ENCODE results near the gene EML6.
"Not testable (repeated sequence)": the region's sequence is repeated elsewhere in the genome, so short reads cannot be mapped to it uniquely, and the experiment has no call there.

The EML6 gene

DNA sequence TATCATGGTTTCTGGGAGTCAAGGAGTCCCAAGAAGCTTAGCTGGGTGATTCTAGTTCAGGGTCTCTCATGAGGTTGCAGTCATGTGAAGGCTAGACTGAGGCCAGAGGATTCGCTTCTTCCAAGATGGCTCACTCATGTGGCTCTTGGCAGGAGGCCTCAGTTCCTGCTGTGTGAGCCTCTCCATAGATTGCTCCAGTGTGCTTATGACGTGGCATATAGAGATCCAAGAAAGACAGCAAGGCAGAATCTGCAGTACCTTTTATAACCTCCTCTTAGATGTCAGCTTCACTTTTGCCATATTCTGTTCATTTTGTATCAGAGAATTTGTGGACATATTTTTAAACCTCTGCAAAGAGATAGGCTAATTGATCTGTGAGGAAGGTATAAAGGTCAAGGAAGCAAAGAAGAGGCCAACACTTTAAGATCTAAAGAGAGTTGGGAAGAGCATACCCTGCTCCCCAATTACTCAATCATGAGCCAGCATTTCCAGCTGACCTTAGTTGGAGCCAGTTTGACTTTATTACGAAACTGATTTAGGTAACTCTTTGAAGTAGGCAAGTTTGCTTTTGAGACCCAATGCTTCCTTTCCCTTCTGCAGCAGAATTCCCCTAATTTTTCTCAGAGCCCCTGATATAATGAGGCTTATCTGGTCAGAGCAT, 134.7 kb downstream of the EML6 start:
- DNase-seq = no peak

GRCh38 chr2:54859416-54859815, 136.0 kb downstream of the EML6 start:
- DNase-seq = no peak

DNA sequence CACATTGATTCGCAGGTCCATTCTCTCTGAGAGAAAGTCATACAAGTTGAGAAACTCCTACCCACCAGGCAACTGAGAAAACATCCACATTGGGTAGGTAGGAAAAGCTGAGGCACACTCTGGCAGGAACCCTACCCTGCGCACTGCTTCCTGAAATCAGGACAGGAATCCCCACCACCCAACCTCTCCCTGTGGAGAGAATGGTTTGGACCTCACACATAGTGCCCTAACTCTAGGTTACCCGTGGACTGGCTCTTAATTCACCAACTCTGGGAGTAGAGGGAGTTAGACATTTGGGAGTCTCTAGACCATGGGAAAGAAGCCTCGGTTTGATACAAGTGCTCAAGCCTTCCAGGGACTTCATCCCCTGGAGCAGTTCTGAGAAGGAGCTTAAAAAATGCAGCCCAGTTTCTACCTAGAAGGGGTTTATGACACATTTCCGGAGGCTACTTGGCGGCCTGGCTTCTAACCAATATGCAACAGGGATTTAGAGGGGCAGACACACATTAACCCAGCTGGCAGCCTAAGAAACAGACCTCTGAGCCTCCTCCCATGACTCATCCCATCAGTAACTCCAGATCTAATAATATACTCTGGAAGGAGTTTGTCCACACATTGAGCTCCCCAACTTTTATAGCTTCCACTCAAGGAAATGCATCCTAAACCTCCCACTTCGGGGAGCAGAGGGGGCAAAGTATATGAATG, 136.7 kb downstream of the EML6 start:
- no peak for DNase-seq

- no peak for DNase-seq
Observed at GRCh38 chr2:54862229-54862628, 138.8 kb downstream of the EML6 start.

DNA sequence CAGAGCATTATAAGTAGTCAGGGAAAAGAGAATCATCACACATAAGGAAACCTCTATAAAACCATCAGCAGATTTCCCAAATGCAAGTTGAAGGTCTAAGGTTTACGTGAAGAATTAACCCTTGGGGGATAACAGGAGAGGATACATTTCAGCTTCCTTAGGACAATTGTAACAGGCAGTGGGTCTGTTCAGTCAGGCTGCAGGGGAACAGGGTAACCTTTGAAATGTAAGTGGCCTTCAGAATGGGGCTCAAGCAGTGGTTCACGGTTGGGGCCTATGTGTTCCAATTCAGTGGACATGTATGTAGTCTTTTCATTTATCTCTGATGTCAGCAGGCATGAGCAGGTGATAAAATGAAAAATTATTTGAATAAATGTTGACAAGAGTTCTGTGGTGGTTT, 139.3 kb downstream of the EML6 start:
- no peak for DNase-seq

GRCh38 chr2:54863660-54864059, 140.2 kb downstream of the EML6 start:
- no peak for DNase-seq

- DNase-seq = no peak
Observed at GRCh38 chr2:54864096-54864495, 140.6 kb downstream of the EML6 start.

DNA sequence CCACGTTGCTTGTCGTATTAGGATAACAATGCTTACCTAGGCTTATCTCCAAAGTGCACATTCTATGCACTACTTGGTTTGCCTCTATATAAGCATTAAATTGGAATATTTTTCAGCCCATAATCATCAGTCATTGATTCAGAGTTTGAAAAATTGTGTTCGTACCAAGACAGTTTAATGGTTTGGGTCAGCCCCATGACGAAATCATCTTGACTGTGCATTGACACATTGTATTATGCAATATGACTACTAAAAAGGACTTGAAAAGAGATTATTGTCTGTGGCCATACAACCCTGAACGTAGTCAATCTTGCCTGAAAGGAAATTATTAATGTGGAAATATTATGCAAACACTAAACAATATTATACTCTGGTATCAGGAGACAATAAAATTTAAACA, 141.3 kb downstream of the EML6 start:
- no peak for DNase-seq

DNA sequence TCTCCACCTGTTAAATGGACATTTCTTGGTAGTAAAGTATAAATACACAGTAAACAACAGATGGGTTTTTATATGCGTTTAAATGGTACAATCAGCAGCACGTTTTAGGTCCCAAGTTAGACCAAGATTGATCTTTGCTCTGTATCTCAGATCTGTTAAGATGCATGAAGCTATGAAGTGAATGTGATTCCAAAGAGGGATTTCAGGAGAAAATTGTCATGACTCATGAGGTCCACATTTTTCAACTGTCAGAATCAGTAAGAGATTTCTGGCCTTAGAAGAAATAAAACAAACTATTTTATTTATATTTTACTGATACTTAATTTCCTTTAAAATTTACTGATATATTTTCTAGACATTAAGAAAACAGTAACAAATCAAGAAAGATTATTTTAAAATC, 142.7 kb downstream of the EML6 start:
- no peak for DNase-seq

DNA sequence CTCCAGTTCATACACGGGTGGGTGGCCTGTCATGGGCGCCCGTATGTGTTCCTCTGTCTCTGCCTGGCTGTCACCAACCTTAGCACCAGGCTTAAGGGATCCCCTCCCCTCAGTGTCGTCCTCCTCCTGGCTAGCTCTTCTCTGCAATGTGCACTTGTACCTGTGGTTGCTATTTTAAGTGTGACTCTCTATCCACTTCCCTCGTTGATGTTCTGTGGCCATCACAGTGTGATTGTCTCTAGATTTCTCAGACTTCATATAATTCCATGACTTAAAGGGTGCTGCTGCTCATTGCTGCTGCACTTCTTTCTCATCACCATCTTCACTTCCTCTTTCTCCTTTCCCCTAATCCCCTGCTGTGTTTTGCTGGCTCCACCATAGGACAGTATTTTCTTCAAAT, 143.4 kb downstream of the EML6 start:
- DNase-seq = no peak

DNA sequence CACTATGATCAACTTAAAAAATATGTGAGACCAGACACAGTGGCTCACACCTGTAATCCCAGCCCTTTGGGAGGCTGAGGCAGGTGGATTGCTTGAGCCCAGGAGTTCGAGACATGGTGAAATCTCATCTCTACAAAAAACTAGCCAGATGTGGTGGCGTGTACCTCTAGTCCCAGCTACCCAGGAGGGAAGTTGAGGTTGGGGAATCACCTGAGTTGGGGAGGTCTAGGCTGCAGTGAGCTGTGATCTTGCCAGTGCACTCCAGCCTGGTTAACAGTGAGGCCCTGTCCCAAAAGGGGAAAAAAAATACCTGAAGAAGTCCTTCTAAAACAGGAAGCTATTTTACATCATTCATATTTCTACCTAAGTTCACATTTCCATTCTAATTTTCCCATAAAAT, 144.0 kb downstream of the EML6 start:
- no peak for DNase-seq

GRCh38 chr2:54871457-54872107, 148.1 kb downstream of the EML6 start:
- no peak for DNase-seq

DNA sequence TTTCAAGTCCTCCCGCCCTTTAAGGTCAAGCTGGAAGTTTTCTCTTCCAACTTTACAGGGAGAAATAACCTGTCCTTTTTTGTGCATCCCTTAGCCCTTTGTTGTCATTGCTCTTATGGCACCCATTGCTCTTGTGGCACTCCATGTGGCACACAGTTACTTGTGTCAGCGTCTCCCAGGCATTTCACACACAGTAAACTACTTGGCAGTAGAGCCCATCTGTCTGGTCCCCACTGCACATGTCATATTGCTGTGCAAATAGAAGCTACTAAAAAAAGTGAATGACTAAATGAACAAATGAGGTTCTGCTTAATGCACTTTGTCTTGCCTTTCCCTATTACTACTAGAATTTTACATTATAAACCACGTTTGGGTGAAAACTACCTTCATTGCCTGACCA, 149.3 kb downstream of the EML6 start:
- DNase-seq = no peak

DNA sequence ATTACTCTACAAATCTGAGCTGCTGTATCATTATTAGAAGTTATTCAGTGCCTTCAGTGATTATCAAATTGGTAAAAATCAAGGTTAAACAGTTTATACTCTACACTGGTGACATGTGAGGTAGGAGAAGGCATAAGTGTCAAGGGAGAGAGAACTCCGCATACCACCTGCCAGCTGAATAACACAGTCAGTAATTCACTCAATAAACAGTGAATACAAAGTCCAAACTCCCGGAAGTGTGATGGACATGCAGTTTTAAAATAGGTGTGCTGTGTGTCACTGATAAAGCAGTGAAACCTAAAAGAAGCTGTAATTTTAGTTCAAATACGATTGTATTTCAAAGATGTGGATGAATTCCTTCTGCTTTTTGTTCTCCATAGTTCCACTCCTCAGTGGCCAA, 149.8 kb downstream of the EML6 start:
- DNase-seq = not testable (repeated sequence)

DNA sequence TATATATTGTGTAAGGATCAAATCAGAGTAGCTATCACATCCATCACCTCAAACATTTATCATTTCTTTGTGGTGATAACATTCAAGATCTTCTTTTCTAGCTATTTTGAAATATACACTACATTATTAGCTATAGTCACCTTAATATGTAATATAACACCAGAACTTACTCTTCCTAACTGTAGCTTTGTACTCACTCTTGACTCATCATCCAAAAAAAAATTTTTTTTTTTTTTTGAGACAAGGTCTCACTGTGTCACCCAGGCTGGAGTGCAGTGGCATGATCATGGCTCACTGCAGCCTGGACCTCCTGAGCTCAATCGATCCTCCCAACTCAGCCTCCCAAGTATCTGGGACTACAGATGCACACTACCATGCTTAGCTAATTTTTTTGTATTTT, 153.3 kb downstream of the EML6 start:
- no peak for DNase-seq

DNA sequence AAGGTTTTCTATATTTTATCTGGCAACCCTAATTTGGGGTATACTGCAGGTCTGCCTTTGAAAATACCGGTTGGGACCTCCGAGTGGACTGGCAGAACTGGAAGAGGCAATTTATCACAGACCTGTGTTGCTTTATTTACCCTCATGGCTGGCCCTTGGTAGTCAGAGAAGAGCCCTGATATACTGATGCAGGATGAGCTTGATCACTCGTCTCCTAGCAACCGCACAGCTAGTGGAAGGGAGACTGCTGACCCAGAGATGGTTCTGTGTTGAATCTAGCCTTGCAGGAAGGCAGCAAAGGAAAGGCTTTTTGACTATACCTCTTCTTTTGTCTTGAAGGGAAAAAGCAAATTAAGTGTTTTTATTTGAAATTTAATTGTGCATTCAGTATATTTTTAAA, 154.7 kb downstream of the EML6 start:
- DNase-seq = no peak

DNA sequence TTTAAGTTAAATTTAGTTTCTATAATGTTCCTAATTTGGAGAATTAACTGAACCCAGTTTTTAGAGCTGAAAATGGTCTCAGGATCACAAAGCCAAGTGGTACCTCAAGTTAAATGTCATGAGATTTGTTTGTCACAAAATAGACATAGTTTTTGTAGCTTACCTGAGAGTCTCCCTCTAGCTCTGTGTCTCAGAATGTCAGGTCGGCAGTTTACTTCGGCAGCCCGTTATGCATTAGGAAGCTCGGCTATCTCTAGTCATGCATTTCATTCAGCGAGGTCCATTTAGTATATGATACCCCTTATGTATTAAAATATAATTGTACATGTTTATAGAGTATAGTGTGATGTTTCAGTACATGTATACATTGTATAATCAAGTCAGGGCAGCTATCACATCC, 155.6 kb downstream of the EML6 start:
- DNase-seq = no peak

DNA sequence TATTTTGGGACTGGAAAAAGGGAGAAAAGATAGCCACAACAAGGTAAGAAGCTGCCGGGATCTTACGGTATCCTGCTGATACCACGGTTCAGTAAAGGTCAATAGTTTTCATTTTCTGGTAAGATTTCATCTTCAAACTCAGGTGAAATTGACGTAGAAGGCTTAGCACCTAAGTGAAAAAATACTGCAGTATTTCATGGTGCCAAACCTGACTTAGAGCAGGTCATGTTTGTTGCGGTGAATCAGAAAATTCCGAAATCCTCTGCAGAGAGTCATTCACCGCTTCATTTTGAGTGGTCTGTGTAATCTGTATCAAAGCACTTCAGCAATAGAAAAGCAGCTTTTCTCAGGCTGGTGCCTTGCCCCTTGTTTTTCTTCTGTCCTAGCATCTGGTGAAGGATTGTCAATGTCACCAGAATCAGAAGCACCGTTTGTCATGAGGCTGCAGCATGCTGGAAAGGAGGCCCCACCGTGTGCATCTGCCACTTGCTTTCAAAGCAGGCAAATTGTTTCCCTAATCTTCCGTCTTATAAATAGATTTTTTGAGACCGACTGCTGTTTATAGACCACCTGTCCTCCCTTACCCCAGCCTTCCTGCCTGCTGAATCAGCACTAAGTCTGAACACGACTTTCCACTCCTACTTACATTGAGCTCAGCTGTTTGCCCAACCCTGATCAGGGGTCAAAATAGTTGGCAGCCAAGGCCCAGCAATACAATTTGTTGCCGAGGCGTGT, 156.3 kb downstream of the EML6 start:
- DNase-seq = no peak

GRCh38 chr2:54880428-54880827, 157.0 kb downstream of the EML6 start:
- DNase-seq = no peak

- no peak for DNase-seq
Observed at GRCh38 chr2:54881759-54882158, 158.3 kb downstream of the EML6 start.

DNA sequence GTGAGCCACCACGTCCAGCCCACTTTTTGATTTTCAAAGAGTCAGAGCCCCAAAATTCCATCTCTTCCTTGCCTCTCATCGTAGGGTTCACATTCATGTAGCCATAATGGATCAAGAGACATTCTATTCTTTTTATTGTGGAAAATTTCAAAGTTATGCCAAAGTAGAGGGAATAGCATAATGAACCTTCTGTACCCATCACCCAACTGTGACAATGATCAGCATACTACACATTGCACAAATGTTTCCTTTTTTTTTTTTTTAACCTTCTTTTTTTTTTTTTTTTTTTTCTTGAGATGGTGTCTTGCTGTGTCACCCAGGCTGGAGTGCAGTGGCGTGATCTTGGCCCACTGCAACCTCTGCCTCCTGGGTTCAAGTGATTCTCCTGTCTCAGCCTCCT, 162.4 kb downstream of the EML6 start:
- no peak for DNase-seq

- DNase-seq = no peak
Observed at GRCh38 chr2:54887850-54888545, 164.5 kb downstream of the EML6 start.

DNA sequence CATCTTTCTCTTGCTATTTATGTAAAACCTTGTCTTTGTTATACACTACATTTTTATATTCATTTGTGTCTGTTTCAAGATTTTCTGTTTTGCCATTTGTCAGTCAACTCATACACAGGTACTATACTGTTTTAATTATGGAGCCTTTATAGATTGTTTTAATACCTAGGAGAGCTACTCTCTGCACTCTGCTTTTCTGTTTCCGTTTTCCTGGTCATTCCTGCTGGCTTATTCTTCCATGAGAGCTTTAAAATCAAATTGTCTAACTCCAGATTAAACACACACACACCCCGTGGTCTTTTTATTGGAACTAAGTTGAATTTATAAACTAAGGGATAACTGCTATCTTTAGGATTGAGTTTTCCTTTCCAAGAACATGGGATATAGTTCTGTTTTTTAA, 165.6 kb downstream of the EML6 start:
- DNase-seq = no peak

Data from stimulated activated CD4-positive, alpha-beta T cell treated with anti-CD3 and anti-CD28 coated beads, Interleukin-4, amount 100 ng/mL, for 1 hour (primary cell).